Stimulated activated CD4-positive, alpha-beta T cell treated with anti-CD3 and anti-CD28 coated beads, Interleukin-2, amount 100 ng/mL, for 24 hours (primary cell): ENCODE measurements around the gene ALDH3A2.

ENCODE experiments used
- DNase-seq, 2 donors: peaks; one replicate each; pipeline ENCODE4 v3.0.0-alpha.2; 2020

ALDH3A2 gene

DNA sequence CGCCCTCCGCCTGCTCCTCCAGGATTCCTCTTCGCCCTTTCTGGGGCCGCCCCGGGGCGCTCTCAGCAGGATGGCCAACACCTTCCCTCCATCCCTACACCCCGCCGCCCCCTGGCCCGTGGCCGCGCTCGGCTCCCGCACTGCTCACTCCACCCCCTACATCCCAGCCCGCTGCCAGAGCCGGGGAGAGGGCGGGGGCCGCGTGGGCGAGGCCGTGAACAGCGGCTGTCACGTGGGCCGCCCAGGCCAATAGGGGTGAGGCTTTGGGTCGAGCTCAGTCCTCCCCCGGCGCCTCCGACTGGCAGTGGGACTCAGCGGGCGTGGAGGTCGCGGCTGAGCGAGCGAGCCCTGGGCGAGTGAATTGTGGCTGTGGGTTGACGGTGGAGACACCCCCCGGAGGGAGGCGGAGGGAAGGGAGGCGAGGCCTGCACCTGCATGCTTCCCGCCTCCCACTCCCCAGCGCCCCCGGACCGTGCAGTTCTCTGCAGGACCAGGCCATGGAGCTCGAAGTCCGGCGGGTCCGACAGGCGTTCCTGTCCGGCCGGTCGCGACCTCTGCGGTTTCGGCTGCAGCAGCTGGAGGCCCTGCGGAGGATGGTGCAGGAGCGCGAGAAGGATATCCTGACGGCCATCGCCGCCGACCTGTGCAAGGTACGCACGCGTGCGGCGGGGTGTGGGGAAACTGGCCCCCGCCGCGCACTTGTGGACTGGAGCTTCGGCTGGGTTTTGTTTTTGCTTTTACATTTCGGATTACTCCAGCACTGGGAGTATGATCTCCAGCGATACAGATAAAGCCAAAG lies at the start of gene ALDH3A2:
TSS of gene ALDH3A2 (plus strand) at position 277 of the 799 bp plus-strand sequence. CDS start at position 498, 221 bp downstream.
- peak; percentile 95 to 97 for DNase-seq

DNA sequence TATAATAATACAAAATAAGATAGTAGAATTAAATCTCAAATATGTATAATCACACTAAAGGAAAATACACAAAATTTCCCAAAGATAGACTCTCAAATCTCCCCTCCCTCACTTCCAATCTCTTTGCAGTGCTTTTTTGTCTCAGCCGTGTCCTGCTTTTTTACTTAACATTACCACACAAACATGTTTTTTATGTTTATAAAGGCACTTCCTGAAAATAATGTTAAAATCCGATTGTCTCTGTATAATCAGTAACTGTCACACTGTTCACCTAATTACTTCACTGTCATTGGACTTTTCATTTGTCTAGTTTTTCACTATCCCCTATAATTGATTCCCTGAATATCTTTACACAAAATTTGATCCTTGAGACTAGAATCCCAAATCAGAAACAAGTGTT lies 38.2 kb upstream of the ALDH3A2 start:
- DNase-seq = no peak

DNA sequence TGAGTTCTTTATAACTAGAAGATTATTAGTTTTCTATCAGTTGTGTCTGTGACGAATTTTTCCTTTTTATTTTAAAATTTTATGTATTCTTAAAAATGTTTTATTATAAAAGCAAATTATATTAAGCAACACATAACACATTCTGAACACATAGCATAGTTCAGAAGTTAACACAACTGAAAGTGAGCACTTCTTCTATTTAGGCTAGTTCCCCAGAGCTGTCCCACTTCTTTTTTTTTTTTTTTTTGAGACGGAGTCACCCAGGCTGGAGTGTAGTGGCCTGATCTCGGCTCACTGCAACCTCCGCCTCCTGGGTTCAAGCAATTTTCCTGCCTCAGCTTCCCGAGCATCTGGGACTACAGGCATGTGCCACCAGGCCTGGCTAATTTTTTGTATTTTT lies 37.7 kb upstream of the ALDH3A2 start:
- DNase-seq = no peak

DNA sequence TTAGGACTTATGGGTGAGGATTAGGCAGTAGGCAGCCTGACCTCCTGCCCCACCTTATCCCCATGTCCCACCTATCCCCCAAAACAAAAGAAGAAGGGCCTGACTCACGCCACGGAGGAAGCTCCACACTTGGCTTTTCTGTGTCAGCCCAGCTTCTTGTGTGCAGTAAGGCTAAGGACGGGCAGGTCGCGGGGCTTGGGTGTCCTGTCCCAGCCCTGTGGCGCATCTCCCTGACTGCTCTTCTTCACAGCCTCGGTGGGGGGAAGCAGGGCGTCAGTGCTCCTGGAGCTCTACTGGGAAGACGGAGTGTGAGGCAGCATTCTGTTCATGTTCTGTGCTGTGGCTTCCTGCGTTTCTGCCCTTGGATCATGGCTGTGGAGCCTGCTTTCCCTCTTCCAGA lies 34.6 kb upstream of the ALDH3A2 start:
- no peak for DNase-seq

DNA sequence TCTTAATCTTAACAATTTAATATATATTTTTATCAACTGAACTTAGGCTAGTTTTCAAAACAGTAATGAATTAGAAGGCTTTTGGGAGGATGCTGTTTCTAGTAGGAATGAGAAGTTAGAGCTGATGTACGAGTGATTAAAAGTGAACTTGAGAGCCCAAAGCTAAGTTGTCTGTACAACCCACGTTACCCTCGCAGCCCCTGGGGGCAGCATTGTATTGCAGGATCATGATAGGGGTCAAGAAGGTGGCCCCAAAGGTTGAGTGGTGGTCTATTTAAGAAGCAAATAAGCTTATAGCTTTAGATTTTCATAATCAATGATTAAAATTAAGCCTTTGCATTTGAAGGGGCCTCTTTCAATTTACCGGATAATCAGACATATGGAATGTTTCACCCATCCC lies 33.7 kb upstream of the ALDH3A2 start:
- no peak for DNase-seq

DNA sequence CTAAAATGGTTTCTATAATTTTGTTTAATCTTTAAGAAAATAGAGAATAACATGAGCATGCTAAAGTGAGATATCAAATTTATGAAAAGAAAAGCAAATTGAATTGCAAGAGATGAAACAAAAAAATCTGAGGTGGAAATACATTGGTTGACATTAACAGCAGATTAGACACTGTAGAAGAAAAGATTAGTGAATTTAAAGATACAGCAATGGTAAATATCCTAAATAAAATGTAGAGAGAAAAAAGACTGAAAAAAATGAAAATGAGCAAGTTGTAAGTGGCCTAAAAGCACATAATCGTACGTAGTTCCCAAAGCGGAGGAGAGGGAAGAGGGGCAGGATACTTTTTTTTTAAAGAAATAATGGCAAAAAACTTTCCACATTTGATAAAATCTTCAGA lies 30.5 kb upstream of the ALDH3A2 start:
- DNase-seq = no peak

DNA sequence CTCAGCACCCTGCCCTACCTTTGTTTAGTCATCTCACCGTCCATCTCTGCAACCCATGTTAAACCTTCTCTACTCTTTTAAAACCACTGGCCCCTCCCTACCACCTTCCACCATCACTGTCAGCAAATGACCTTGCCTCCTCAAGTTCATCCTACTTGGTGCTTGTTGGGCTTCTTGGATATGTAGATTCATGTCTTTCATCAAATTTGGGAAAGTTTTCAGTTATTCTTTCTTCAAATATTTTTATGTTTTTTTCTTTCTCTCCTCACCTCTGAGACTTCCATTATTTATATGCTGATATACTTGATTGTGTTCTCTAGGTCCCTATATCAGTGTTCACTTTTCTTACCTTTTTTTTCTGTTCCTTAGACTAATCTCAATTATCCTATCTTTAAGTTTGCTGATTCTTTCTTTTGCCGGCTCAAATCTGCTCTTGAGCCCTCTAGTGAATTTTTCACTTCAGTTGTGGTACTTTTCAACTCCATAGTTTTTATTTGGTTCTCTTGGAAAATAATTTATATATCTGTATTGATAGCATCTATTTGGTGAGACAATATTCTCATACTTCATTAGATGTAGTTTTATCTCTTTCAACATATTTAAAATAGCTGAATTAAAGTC lies 28.7 kb upstream of the ALDH3A2 start:
- DNase-seq = no peak

DNA sequence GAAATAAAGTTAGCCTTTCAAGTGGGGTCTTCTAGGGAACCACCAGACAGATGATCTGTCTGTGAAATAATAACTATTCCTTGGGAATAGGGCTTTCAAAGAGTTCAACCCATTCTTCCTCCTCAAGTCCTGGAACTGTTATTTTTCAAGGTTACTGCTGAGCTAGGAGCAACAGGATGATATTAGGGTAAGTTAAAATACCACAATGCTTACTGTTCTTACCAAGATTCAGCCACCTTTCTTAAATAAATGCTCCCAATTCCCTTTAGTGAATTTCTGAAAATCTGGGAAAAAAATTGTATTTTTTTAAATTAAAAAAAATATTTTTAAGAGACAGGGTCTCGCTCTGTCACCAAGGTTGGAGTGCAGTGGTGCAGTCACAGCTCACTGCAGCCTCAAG lies 26.9 kb upstream of the ALDH3A2 start:
- DNase-seq = no peak

DNA sequence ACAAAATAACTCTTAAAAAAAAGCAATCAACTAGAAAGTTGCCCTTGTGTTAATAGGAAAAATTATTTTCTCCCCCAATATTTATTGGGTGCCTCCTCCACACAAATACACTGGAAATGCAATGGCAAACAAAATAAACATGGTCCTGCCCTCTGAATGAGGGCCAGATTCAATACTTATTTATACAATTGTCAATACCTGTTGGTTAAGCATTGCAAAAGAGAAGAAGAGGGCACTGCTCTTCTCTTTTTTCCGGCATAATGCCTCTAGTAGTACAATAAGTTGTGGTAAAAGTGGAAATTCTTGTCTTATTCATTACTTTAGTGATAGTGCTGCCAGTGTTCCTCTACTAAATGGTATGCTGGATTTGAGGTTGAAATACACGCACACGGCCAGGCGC lies 22.5 kb upstream of the ALDH3A2 start:
- DNase-seq = no peak

DNA sequence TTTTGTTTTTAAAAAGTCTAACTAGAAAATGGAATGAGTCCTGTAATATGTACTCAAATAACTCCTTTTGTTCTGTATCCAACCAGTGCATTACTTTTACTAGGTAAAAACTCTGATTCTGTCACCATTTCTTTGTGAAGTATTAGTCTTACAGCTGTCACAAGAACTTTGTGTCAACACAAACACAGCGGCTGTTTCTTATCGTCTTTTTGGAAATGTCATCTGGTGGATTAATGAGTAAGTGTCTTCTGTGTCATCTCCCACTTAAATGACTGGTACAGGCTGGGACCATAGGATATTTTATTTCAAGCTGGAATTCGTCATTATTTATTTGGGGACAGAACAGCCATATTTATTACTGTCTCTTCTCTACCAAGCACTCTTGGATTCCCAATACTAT lies 19.1 kb upstream of the ALDH3A2 start:
- no peak for DNase-seq

DNA sequence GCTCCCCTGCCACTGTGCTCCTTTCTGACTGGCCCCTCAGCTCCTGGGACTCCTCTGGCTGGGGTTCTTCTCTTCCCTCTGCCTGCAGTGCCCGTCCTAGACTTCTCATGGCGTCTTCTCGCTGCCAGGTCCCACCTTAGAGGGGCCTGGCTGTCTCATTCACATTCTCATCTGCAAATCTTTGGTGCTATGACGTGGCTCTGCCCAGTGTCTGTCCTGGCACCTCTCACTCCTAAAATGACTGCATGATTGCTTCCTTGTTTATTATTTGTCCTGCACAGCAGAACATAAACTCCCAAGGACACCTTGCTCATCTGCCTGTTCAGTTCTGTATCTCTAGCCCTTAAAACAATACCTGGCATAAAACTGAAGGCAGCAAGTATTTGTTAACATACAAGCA lies 18.5 kb upstream of the ALDH3A2 start:
- DNase-seq = no peak

DNA sequence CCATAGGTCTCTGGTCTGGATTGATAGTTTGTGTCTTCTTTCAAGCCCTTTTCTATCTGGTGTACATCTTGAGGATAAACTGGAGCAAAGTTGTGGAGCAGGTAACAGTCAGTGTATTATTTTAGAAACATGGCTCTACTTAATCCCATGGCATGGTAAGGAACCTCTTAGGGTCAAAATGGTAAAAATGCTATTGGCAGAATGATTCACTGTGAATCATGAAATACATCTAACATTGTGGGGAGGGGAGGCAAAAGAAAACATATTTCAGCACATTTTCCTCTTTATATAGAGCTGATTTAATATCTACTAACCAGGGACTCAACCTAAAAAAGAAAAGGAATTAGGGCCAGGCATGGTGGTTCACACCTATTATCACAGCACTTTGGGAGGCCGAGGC lies 17.9 kb upstream of the ALDH3A2 start:
- DNase-seq = no peak

DNA sequence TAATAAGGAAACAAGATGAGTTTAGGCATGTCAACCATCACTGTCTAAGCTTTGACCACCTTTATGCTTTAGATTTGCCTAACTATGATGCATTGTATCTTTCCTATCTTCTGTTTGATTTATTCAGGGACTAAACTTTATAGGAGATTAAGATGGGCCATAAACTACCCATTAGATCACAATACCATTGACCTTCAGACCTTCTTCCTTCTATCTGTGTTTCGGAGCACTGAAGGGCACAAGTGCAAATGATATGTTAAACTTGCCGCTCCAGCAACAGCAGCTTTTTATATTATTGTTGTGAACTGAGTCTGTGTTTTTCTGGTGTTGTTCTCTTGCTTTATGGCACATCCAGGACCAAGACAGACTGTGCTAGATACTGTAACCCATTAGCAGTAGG lies 16.6 kb upstream of the ALDH3A2 start:
- no peak for DNase-seq

DNA sequence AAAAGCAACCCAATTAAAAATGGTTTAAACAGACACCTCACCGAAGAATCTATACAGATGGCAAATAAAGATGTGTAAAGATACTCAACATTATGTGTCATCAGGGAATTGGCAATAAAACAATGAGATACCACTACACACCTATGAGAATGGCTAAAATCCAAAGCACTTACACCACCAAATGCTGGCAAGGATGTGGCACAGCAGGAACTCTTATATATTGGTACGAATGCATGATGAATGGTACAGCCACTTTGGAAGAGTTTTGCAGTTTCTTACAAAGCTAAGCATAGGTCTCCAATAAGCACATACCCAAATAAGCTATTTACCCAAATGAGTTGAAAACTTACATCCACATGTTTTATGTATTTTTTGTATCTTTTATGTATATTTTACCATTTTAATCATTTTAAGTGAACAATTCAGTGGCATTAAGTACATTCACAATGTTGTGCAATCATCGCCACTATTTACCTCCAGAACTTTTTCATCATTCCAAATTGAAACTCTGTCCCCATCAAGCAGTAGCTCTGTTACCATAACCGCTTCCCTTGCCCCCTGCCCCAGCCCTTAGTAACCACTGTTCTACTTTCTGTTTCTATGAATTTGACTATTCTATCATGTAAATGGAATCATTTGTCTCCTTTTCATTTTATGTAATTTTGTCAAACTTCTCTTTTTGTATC lies 6.7 kb upstream of the ALDH3A2 start:
- DNase-seq = no peak

DNA sequence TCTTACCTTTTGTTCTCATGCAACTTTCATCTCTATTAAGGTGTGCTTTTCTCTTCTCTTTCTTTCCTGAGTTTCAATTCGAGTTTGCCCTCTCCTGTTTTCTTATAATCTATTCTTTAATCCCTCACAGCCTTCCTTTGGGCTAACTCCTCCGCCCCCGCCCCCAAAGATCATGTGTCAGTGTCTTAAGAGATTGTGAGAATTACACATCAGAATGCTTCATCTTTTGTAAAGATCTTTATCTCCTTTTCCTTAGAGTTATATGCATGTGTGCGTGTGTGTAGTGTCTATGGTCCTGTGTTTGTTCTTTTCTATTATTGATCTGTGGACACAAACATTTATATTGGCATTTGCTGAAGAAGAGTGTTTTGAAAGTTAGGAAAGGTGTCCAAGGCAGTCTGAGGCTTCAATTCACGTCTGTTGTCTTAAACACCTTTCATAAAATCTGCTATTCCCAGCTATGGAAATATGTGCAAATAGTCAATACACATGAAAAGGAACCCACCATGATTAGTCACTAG lies 6.1 kb upstream of the ALDH3A2 start:
- no peak for DNase-seq

DNA sequence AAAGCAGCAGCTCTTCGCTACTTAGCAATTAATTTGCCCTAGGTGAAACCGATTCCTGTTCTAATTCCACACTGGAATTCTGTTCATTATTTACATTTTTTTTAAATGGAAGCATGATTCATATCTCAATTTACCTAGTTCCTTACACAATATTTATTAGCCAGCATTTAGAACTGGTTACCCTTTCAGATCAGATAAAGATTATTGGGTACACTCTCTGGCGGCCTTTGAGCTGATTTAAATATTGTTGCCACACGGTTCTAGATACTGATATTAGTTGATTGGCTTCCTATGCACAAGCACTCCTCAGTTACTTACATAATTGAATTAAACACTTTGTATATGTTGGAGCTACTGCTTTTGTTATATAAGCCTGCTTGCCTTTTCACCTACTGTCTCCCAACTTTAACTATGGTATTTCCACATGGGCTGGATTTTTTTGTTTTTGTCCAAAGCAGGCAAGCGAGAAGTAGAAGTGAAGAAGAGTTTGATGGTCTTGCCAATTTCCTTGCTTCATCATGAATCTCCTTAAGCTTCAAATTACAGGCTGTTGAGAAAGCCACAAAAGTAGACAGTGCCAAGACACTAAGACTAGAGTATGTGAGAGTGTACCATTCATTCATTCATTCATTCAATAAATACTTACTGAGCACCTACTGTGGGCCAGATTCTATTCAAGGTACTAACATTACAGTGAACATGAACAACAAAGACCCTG lies 3.9 kb upstream of the ALDH3A2 start:
- DNase-seq = no peak

DNA sequence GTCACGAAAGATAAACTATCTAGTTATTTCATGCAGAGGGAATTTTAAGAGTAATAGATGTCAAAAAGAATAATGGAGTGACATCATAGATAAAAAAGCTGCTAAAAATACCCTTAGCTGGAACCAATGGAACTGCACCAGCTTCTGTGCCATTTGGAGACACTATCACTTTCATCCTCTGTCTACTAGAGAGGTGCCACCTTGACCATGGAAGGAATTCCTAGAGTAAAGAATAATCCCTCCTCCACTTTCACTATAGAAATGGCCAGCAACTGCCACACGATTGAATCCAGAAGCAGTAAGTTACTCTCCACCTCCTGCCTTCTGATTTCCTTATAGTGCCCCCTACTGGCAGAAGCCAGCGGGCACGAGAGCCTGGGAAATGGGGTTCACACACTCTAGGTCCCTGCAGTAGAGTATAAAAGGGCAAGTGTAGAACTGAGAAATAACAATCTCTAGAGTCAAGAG lies 2.8 kb upstream of the ALDH3A2 start:
- peak; percentile 47 to 69 for DNase-seq

DNA sequence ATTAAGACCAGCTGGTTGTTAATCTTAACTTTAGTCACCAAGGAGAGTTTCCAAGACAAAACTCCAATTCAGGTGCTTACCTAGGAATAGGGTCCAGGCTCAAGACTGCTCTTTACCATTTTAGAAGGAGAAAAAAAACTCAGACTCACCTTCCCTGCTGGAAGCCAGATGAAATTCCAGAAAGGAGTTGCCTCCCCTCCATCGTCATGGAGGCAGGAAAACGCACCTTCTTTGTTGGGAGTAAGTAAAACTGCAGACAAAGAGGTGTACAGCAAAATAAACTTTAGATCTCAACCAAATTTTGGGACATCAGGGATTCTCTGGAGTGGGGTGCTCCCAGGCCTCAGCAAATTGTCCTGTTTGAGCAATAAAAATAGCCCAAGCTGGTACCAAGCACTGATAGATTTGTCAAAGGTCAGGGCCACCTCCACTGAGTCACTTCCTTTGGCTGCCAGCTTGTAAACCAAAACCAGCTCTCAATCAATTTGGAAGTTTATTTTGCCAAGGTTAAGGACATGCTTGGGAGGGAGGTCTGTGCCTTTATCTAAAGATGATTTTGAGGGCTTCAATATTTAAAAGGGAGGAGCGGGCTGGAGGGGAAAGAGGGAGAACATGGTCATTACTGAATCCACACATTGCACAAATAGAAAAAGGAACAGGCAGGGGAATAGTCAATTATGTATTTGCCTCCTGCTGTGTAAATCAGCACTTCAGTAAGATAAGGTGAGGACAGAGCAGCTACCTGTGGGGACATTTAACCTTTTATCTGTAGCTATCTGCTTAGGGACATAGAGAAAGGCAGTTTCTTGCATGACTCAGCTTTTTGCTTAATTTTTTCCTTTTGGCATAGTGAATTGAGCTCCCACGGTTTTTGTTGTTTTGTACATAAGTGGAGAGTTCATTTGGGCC lies 1.5 kb upstream of the ALDH3A2 start:
- DNase-seq = no peak

DNA sequence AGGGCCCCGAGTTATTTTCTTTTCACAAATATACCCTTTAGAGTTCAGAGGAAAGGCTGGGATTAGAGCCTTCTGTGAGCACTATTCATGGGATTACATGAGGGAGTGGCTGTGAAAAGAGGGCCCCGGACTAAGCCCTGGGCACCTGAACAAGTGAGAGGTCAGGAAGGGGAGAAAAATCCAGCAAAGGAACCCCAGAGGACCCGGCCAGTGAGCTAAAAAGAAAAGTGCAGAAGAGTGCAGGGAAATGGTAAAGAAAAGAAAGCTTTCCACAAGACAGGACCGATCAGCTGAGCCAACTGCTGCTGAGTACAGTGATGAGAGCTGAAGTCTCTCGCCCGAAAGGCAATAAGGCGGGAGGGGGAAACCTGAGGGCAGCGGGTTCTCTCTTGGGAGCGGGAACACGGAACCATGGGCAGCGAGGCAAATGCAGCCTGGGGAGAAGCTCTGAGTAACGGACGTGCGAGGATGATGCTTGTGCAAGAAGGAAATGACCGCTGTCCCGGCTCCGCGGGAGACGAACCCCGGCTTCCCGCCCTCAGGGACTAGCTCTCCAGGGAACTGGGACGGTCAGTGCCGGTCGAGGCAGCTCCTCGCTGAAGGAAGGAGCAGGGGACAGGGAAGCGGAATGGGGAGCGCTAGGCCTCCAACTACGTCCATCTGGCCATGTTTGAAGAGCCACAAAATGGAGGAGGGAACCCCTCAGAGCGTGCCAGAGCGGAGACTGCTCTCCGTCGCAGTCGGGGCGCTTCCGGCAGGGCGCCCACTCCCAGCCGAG lies 665 bp upstream of the ALDH3A2 start:
- DNase-seq = peak; percentile 39 to 48

DNA sequence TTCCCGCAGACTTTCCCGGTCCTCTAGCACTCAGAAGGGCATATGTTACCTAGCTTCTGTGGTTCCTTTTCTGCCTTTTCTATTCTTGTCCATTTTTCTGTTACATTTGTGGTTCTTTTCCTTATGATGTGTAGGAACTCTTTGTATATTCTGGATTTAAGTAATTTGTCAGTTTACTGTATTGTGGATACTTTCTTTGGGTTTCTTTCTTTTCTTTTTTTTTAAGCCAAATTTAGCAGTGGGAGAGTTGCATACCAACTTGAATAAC lies 657 bp downstream of the ALDH3A2 start:
- no peak for DNase-seq

DNA sequence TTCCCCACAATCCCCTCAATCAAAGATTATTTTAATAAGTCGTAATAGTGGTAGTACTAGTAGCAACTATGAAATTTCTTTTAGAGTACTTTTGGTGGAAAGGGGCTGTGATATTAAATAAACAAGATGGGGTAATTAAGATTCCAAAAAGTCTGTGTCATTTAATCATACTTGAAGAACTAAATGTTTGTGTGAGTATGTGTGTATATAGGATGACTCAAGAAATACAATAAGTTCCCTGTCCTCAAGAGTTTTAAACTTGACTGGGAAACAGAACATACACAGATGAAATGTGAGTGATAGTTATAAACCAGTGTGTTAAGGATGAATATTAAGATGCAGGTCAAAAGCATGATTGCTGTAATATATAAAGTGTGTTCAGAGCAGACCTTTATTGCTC lies 2.3 kb downstream of the ALDH3A2 start:
- no peak for DNase-seq
